SK-N-SH (cell line): Measurements from ENCODE around the gene PAX2.

Source experiments
- EP300 ChIP-seq, 2 experiments: IDR thresholded peaks; 2 replicates each; pipeline versions ENCODE4 v1.4.0 to v1.6.1; 2012; ENCODE audit warnings: borderline replicate concordance in 1 of 2, low read depth in 1 of 2, low read length in 1 of 2
- EZH2phosphoT487 ChIP-seq: fragments of 200-600 bp; sonication (generic); IDR thresholded peaks from 2 replicates; pipeline ENCODE4 v1.6.1; 2017; ENCODE audit warnings: low read depth, mixed run types, mild to moderate bottlenecking, antibody characterized with exemption, moderate library complexity, borderline replicate concordance
- JUND ChIP-seq: IDR thresholded peaks from 2 replicates; pipeline ENCODE4 v1.4.0; 2012
- NFIC ChIP-seq: IDR thresholded peaks from 2 replicates; pipeline ENCODE4 v1.4.0; 2012; ENCODE audit warnings: borderline replicate concordance
- POLR2AphosphoS5 ChIP-seq: IDR thresholded peaks from 2 replicates; pipeline ENCODE4 v1.6.1; 2012; ENCODE audit warnings: low read depth, low read length
- RAD21 ChIP-seq: IDR thresholded peaks from 2 replicates; pipeline ENCODE4 v1.6.1; 2012; ENCODE audit warnings: mild to moderate bottlenecking, low read length
- SMC3 ChIP-seq: IDR thresholded peaks from 2 replicates; pipeline ENCODE4 v1.6.1; 2012; ENCODE audit warnings: low read depth, low read length, improper control_type of control experiment
- YY1 ChIP-seq: IDR thresholded peaks from 2 replicates; pipeline ENCODE4 v1.4.0; 2012; ENCODE audit warnings: low read depth, mild to moderate bottlenecking
- TF ChIP-seq, protein P1 (sequence below): fragments of 200-600 bp; sonication (generic); IDR thresholded peaks from 2 replicates; pipeline ENCODE4 v1.6.1; 2017; ENCODE audit warnings: antibody characterized with exemption, mild to moderate bottlenecking, moderate library complexity
- TF ChIP-seq, protein P2 (sequence below): fragments of 150-350 bp; IDR thresholded peaks from 2 replicates; pipeline ENCODE4 v1.6.1; 2017; ENCODE audit warnings: antibody characterized with exemption, low read length, low read depth, borderline replicate concordance
- TF ChIP-seq, protein P3 (sequence below): IDR thresholded peaks from 2 replicates; pipeline ENCODE4 v1.6.1; 2012; ENCODE audit warnings: mild to moderate bottlenecking, low read depth, low read length, moderate library complexity
- TF ChIP-seq, protein P4 (sequence below): IDR thresholded peaks from 2 replicates; pipeline ENCODE4 v1.4.0; 2012; ENCODE audit warnings: low read depth, borderline replicate concordance

DNA sequence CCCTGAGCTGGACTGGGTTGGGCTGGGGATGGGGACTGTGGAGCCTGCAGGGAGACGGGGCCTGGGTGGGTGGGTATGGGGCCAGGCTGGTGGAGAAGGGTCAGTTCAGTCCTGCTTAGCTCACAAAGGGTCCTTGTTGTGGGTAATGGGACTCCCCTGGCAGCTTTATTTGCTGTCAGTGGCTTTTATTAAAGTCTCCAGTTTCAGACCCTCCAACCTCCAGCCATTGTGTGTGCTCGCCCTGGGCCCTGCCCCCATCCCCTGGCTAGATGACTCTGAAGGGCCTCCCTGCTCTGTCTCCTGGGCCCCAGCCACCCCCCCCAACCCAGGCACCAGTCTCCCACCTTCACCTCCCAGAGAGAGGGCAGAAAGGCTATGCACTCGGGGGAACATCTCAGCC lies 123.0 kb downstream of the PAX2 start:
- TF ChIP-seq, protein P1, sequence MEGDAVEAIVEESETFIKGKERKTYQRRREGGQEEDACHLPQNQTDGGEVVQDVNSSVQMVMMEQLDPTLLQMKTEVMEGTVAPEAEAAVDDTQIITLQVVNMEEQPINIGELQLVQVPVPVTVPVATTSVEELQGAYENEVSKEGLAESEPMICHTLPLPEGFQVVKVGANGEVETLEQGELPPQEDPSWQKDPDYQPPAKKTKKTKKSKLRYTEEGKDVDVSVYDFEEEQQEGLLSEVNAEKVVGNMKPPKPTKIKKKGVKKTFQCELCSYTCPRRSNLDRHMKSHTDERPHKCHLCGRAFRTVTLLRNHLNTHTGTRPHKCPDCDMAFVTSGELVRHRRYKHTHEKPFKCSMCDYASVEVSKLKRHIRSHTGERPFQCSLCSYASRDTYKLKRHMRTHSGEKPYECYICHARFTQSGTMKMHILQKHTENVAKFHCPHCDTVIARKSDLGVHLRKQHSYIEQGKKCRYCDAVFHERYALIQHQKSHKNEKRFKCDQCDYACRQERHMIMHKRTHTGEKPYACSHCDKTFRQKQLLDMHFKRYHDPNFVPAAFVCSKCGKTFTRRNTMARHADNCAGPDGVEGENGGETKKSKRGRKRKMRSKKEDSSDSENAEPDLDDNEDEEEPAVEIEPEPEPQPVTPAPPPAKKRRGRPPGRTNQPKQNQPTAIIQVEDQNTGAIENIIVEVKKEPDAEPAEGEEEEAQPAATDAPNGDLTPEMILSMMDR: no peak
- TF ChIP-seq, protein P2, sequence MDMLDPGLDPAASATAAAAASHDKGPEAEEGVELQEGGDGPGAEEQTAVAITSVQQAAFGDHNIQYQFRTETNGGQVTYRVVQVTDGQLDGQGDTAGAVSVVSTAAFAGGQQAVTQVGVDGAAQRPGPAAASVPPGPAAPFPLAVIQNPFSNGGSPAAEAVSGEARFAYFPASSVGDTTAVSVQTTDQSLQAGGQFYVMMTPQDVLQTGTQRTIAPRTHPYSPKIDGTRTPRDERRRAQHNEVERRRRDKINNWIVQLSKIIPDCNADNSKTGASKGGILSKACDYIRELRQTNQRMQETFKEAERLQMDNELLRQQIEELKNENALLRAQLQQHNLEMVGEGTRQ: no peak
- no peak for TF ChIP-seq RAD21
- TF ChIP-seq POLR2AphosphoS5: no peak
- no peak for TF ChIP-seq EZH2phosphoT487
- no peak for TF ChIP-seq EP300 (IDR thresholded peaks at IDR 0.05; ENCODE audit: borderline replicate concordance in 1 of 2, low read depth in 1 of 2, low read length in 1 of 2)
- TF ChIP-seq SMC3: no peak
- no peak for TF ChIP-seq JUND
- no peak for TF ChIP-seq YY1
- TF ChIP-seq, protein P3, sequence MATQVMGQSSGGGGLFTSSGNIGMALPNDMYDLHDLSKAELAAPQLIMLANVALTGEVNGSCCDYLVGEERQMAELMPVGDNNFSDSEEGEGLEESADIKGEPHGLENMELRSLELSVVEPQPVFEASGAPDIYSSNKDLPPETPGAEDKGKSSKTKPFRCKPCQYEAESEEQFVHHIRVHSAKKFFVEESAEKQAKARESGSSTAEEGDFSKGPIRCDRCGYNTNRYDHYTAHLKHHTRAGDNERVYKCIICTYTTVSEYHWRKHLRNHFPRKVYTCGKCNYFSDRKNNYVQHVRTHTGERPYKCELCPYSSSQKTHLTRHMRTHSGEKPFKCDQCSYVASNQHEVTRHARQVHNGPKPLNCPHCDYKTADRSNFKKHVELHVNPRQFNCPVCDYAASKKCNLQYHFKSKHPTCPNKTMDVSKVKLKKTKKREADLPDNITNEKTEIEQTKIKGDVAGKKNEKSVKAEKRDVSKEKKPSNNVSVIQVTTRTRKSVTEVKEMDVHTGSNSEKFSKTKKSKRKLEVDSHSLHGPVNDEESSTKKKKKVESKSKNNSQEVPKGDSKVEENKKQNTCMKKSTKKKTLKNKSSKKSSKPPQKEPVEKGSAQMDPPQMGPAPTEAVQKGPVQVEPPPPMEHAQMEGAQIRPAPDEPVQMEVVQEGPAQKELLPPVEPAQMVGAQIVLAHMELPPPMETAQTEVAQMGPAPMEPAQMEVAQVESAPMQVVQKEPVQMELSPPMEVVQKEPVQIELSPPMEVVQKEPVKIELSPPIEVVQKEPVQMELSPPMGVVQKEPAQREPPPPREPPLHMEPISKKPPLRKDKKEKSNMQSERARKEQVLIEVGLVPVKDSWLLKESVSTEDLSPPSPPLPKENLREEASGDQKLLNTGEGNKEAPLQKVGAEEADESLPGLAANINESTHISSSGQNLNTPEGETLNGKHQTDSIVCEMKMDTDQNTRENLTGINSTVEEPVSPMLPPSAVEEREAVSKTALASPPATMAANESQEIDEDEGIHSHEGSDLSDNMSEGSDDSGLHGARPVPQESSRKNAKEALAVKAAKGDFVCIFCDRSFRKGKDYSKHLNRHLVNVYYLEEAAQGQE: no peak
- TF ChIP-seq, protein P4, sequence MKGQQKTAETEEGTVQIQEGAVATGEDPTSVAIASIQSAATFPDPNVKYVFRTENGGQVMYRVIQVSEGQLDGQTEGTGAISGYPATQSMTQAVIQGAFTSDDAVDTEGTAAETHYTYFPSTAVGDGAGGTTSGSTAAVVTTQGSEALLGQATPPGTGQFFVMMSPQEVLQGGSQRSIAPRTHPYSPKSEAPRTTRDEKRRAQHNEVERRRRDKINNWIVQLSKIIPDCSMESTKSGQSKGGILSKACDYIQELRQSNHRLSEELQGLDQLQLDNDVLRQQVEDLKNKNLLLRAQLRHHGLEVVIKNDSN: no peak
- TF ChIP-seq NFIC: no peak
